ENCODE measurements around the gene RALGDS. TPM values are rescaled to one million over a fixed set of nuclear protein-coding genes. Genes with fewer than 3 reads are reported as not detected.
"Not testable (repeated sequence)": the region's sequence is repeated elsewhere in the genome, so short reads cannot be mapped to it uniquely, and the experiment has no call there.

RALGDS gene
- 10 to 100 TPM; 47.8 to 67.9 TPM for polyA plus RNA-seq

DNA sequence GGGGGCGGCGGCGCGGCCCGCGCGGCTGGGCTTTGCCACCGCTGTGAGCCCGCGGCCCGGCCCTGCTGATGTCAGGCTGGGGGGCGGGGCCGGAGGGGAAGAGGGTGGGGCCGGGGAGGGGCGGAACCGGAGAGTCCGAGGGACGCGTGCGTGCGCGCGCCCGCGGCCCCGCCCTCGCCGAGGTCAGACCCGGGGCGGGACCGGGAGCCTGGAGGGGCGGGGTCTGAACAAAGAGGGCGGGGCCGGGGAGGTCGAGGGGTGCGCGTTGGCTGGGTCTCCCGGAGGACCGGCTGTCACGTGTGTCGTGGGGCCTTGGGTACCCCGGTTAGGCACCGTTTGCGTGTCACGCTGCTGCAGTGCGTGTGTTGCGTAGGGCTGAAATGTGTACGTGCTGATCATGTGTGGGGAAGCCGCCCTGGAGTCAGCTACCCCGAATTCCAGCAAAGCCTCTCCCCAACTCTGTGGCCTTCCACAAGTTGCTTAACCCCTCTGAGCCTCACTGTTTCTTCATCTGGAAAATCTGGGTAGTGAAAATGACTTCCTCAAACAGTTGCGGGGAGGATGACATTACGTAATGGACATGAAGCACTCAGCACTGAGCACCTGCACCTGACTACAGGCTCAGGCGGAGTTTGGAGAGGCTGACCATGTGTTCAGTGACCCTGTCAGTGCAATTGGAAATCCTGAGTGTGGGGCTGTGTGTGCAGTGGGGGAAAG is at the start of gene RALGDS:
TSS of gene RALGDS (minus strand) at position 43 of the 717 bp plus-strand sequence. CDS start 86 bp downstream, outside the sequence.
- Histone ChIP-seq H3K27me3 (ENCODE audit: control insufficient read depth in 1 of 2, insufficient read depth in 2 of 2, low read length in 2 of 2) (no peaks in the 10 kb centered on the region), H3K4me1 (ENCODE audit: control insufficient read depth in 2 of 2, insufficient read depth in 2 of 2, low read length in 1 of 2) (peaks cover 13 to 44% of the 10 kb centered on the region in 2 donors), H3K9me3 (ENCODE audit: control insufficient read depth in 2 of 2, insufficient read depth in 1 of 2, low read depth in 1 of 2, low read length in 1 of 2) (no peaks in the 10 kb centered on the region), H3K4me3 (ENCODE audit: low read depth in 1 of 2, low read length in 2 of 2) (peak within 1 kb of the TSS; percentile 58 to 76), H3K36me3 (ENCODE audit: control insufficient read depth in 2 of 2, insufficient read depth in 2 of 2, low read length in 1 of 2) (no peaks in the 10 kb centered on the region), H3K27ac (ENCODE audit: low read depth in 2 of 2, low read length in 1 of 2) (peak within 1 kb of the TSS; percentile 94 to 99)
- 7 to 8% methylated on average over 39 to 53 of the region's 53 CpGs for WGBS, 2 donors

DNA sequence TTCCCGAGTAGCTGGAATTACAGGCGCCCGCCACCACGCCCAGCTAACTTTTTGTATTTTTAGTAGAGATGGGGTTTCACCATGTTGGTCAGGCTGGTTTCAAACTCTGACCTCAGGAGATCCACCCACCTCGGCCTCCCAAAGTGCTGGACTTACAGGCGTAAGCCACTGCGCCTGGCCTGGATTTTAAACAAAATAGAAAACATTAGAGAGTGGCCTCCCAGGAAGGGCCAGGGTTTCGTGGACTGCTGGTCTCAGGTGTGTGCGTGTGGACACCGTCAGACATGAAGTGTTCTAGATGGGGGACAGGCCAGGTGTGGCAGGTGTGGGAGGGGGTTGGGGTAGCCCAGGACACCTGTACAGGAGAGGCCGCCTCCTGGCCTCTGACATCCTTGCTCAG is 49.7 kb upstream of the RALGDS start:
- 90 to 96% methylated on average over 11 of the region's 11 CpGs for WGBS, 2 donors
- Histone ChIP-seq H3K27ac (ENCODE audit: low read depth in 2 of 2, low read length in 1 of 2) (no peak overlapping the region), H3K4me1 (ENCODE audit: control insufficient read depth in 2 of 2, insufficient read depth in 2 of 2, low read length in 1 of 2) (no peaks in the 10 kb centered on the region), H3K36me3 (ENCODE audit: control insufficient read depth in 2 of 2, insufficient read depth in 2 of 2, low read length in 1 of 2) (no peaks in the 10 kb centered on the region), H3K9me3 (ENCODE audit: control insufficient read depth in 2 of 2, insufficient read depth in 1 of 2, low read depth in 1 of 2, low read length in 1 of 2) (no peaks in the 10 kb centered on the region), H3K4me3 (ENCODE audit: low read depth in 1 of 2, low read length in 2 of 2) (no peak overlapping the region), H3K27me3 (ENCODE audit: control insufficient read depth in 1 of 2, insufficient read depth in 2 of 2, low read length in 2 of 2) (no peaks in the 10 kb centered on the region)

DNA sequence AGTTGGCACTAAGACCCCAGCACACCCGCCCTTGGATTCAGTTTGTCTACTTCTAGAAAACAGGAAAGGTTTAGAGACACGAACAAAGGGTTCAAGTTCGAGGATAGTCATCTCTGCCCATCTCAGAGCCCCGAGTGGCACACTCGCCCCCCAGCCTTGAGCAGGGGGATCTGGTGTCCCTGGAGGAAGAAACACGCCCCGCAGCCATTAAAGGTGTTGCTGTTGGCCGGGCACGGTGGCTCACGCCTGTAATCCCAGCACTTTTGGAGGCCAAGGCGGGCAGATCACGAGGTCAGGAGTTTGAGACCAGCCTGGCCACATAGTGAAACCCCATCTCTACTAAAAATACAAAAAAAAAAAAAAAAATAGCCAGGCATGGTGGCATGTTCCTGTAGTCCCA is 48.6 kb upstream of the RALGDS start:
- H3K9me3 ChIP-seq (ENCODE audit: control insufficient read depth in 2 of 2, insufficient read depth in 1 of 2, low read depth in 1 of 2, low read length in 1 of 2); H3K36me3 ChIP-seq (ENCODE audit: control insufficient read depth in 2 of 2, insufficient read depth in 2 of 2, low read length in 1 of 2); H3K4me1 ChIP-seq (ENCODE audit: control insufficient read depth in 2 of 2, insufficient read depth in 2 of 2, low read length in 1 of 2); H3K4me3 ChIP-seq (ENCODE audit: low read depth in 1 of 2, low read length in 2 of 2); H3K27ac ChIP-seq (ENCODE audit: low read depth in 2 of 2, low read length in 1 of 2); H3K27me3 ChIP-seq (ENCODE audit: control insufficient read depth in 1 of 2, insufficient read depth in 2 of 2, low read length in 2 of 2): not testable (repeated sequence)
- WGBS, 2 donors: 87 to 92% methylated on average over 12 of the region's 12 CpGs

DNA sequence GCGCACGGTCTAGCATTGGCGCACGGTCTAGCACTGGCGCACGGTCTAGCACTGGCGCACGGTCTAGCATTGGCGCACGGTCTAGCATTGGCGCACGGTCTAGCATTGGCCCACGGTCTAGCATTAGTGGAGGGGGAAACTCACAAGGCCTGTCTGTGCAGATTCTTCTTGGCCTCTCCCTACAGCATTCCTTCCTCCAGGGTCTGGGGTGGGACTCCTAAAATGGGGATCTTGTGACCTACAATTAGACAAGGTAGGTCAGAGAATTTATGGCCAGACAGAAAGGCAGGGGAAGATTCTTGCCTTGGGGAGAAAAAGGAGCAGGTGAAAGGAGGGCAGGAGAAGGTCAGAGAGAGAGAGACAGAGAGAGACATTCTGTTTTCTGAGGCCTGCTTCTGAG is 48.1 kb upstream of the RALGDS start:
- WGBS, 2 donors: 91 to 93% methylated on average over 13 of the region's 13 CpGs
- no peak overlapping the region for H3K4me3 ChIP-seq (ENCODE audit: low read depth in 1 of 2, low read length in 2 of 2)
- H3K27ac ChIP-seq (ENCODE audit: low read depth in 2 of 2, low read length in 1 of 2): no peak overlapping the region
- no peaks in the 10 kb centered on the region for H3K27me3 ChIP-seq (ENCODE audit: control insufficient read depth in 1 of 2, insufficient read depth in 2 of 2, low read length in 2 of 2)
- no peaks in the 10 kb centered on the region for H3K36me3 ChIP-seq (ENCODE audit: control insufficient read depth in 2 of 2, insufficient read depth in 2 of 2, low read length in 1 of 2)
- no peaks in the 10 kb centered on the region for H3K4me1 ChIP-seq (ENCODE audit: control insufficient read depth in 2 of 2, insufficient read depth in 2 of 2, low read length in 1 of 2)
- no peaks in the 10 kb centered on the region for H3K9me3 ChIP-seq (ENCODE audit: control insufficient read depth in 2 of 2, insufficient read depth in 1 of 2, low read depth in 1 of 2, low read length in 1 of 2)

DNA sequence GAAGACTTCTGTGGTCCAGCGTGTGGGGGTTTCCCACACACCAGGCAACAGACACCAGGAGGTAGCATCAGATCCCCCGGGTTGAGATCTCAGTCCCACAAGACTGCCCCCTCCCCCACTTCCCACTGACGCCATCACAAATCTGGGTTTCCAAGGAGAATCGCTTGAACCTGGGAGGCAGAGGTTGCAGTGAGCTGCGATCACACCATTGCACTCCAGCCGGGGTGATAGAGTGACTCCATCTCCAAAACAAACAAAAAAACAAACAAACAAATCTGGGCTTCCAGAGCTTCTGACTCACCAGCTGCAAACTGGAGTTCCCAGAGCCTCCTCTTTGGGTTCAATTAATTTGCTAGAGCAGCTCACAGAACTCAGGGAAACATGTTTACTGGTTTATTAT is 47.4 kb upstream of the RALGDS start:
- Histone ChIP-seq H3K9me3 (ENCODE audit: control insufficient read depth in 2 of 2, insufficient read depth in 1 of 2, low read depth in 1 of 2, low read length in 1 of 2) (no peaks in the 10 kb centered on the region), H3K27me3 (ENCODE audit: control insufficient read depth in 1 of 2, insufficient read depth in 2 of 2, low read length in 2 of 2) (no peaks in the 10 kb centered on the region), H3K4me3 (ENCODE audit: low read depth in 1 of 2, low read length in 2 of 2) (no peak overlapping the region), H3K4me1 (ENCODE audit: control insufficient read depth in 2 of 2, insufficient read depth in 2 of 2, low read length in 1 of 2) (peaks cover 0 to 1% of the 10 kb centered on the region in 2 donors), H3K27ac (ENCODE audit: low read depth in 2 of 2, low read length in 1 of 2) (no peak overlapping the region), H3K36me3 (ENCODE audit: control insufficient read depth in 2 of 2, insufficient read depth in 2 of 2, low read length in 1 of 2) (no peaks in the 10 kb centered on the region)
- 64 to 66% methylated on average over 6 of the region's 6 CpGs for WGBS, 2 donors

DNA sequence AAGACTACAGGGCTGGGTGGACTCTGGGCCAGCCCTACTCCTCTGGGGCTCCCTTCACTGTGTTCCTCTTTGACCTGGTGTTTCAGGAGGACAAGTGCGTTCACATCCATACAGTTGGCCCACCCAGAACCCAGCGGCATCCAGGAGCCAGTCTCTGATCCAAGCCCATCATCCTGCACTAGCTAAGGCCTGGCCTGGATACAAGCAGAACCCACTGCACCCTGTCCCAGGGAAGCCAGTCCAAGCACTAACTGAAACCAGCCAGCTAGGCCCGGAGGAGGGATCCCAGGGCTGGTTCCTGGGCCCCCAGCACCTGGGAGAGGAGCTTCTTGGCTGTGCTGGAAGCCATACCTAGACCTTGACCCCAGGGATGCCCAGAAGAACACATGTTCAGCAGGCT is 46.7 kb upstream of the RALGDS start:
- peaks cover 0 to 8% of the 10 kb centered on the region in 2 donors for H3K4me1 ChIP-seq (ENCODE audit: control insufficient read depth in 2 of 2, insufficient read depth in 2 of 2, low read length in 1 of 2)
- no peaks in the 10 kb centered on the region for H3K9me3 ChIP-seq (ENCODE audit: control insufficient read depth in 2 of 2, insufficient read depth in 1 of 2, low read depth in 1 of 2, low read length in 1 of 2)
- H3K27ac ChIP-seq (ENCODE audit: low read depth in 2 of 2, low read length in 1 of 2): no peak overlapping the region
- no peaks in the 10 kb centered on the region for H3K27me3 ChIP-seq (ENCODE audit: control insufficient read depth in 1 of 2, insufficient read depth in 2 of 2, low read length in 2 of 2)
- 87 to 91% methylated on average over 3 of the region's 3 CpGs for WGBS, 2 donors
- H3K4me3 ChIP-seq (ENCODE audit: low read depth in 1 of 2, low read length in 2 of 2): no peak overlapping the region
- no peaks in the 10 kb centered on the region for H3K36me3 ChIP-seq (ENCODE audit: control insufficient read depth in 2 of 2, insufficient read depth in 2 of 2, low read length in 1 of 2)

DNA sequence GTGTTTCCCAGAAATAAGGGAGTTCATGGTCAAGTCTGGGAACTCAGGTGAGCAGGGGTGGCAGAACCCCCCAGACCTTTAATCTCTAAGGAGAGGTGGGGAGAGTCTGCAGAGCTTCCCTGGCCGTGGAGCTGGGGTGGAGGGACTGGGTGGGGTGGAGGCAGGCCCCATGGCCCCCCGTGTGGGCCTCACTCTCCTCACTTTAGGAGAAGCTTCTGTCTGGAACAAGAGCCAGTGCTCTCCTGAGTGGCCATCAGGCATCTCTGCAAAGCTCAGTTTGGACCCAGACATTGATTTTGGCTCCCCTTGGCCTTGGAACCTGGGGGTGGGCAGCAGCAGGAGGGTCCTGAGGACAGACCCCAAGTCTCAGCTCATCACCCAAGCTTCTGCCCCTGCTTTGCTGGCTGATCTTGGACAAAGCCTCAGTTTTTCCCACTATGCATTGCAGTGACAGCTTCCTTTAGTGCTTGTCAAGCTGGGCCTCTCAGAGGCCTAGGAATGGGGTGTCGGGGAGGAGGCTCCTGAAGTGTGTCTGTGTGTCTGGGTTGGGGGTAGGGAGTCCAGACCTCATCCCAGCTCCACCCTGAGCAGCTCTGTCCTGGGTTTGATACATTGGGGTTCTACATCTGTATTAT is 46.2 kb upstream of the RALGDS start:
- Histone ChIP-seq H3K4me1 (ENCODE audit: control insufficient read depth in 2 of 2, insufficient read depth in 2 of 2, low read length in 1 of 2) (peaks cover 0 to 9% of the 10 kb centered on the region in 2 donors), H3K9me3 (ENCODE audit: control insufficient read depth in 2 of 2, insufficient read depth in 1 of 2, low read depth in 1 of 2, low read length in 1 of 2) (no peaks in the 10 kb centered on the region), H3K4me3 (ENCODE audit: low read depth in 1 of 2, low read length in 2 of 2) (no peak overlapping the region), H3K27me3 (ENCODE audit: control insufficient read depth in 1 of 2, insufficient read depth in 2 of 2, low read length in 2 of 2) (no peaks in the 10 kb centered on the region), H3K27ac (ENCODE audit: low read depth in 2 of 2, low read length in 1 of 2) (no peak overlapping the region), H3K36me3 (ENCODE audit: control insufficient read depth in 2 of 2, insufficient read depth in 2 of 2, low read length in 1 of 2) (no peaks in the 10 kb centered on the region)
- 81 to 86% methylated on average over 3 of the region's 3 CpGs for WGBS, 2 donors

DNA sequence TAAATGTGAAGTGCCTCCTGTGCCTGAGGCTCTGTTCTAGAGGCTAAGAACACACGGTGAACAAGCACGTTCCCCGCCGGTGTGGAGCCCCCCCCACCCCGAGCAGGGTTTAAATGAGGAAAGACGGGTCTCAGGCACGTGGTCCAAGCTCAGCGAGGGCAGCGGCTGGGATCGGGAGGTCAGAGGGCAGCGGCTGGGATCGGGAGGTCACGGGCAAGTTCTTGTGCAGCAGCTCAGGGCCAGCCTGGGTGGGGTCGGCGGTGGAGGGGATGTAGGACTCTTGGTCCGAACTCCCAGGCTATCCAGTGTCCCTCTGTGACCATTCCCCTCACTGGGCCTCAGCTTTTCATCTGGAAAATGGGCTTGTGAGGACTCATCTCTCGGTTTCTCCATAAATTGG is 45.4 kb upstream of the RALGDS start:
- H3K9me3 ChIP-seq (ENCODE audit: control insufficient read depth in 2 of 2, insufficient read depth in 1 of 2, low read depth in 1 of 2, low read length in 1 of 2): no peaks in the 10 kb centered on the region
- H3K4me3 ChIP-seq (ENCODE audit: low read depth in 1 of 2, low read length in 2 of 2): no peak overlapping the region
- no peaks in the 10 kb centered on the region for H3K27me3 ChIP-seq (ENCODE audit: control insufficient read depth in 1 of 2, insufficient read depth in 2 of 2, low read length in 2 of 2)
- 76 to 80% methylated on average over 17 of the region's 17 CpGs for WGBS, 2 donors
- no peaks in the 10 kb centered on the region for H3K36me3 ChIP-seq (ENCODE audit: control insufficient read depth in 2 of 2, insufficient read depth in 2 of 2, low read length in 1 of 2)
- H3K4me1 ChIP-seq (ENCODE audit: control insufficient read depth in 2 of 2, insufficient read depth in 2 of 2, low read length in 1 of 2): peaks cover 0 to 9% of the 10 kb centered on the region in 2 donors
- no peak overlapping the region for H3K27ac ChIP-seq (ENCODE audit: low read depth in 2 of 2, low read length in 1 of 2)

DNA sequence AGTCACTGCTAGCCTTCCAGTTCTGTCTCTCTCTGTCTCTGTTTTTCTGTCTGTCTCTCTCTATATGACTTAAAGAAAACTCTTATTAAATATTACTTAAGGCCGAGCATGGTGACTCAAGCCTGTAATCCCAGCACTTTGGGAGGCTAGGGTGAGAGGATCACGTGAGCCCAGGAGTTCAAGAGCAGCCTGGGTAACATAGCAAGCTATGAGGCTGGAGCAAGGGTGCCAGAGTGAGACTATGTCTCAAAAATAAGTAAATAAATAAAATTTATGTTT is 44.4 kb upstream of the RALGDS start:
- no peaks in the 10 kb centered on the region for H3K9me3 ChIP-seq (ENCODE audit: control insufficient read depth in 2 of 2, insufficient read depth in 1 of 2, low read depth in 1 of 2, low read length in 1 of 2)
- H3K27me3 ChIP-seq (ENCODE audit: control insufficient read depth in 1 of 2, insufficient read depth in 2 of 2, low read length in 2 of 2): no peaks in the 10 kb centered on the region
- no peaks in the 10 kb centered on the region for H3K36me3 ChIP-seq (ENCODE audit: control insufficient read depth in 2 of 2, insufficient read depth in 2 of 2, low read length in 1 of 2)
- no peak overlapping the region for H3K4me3 ChIP-seq (ENCODE audit: low read depth in 1 of 2, low read length in 2 of 2)
- peaks cover 0 to 9% of the 10 kb centered on the region in 2 donors for H3K4me1 ChIP-seq (ENCODE audit: control insufficient read depth in 2 of 2, insufficient read depth in 2 of 2, low read length in 1 of 2)
- WGBS, 2 donors: 86 to 91% methylated on average over 2 of the region's 2 CpGs
- no peak overlapping the region for H3K27ac ChIP-seq (ENCODE audit: low read depth in 2 of 2, low read length in 1 of 2)

DNA sequence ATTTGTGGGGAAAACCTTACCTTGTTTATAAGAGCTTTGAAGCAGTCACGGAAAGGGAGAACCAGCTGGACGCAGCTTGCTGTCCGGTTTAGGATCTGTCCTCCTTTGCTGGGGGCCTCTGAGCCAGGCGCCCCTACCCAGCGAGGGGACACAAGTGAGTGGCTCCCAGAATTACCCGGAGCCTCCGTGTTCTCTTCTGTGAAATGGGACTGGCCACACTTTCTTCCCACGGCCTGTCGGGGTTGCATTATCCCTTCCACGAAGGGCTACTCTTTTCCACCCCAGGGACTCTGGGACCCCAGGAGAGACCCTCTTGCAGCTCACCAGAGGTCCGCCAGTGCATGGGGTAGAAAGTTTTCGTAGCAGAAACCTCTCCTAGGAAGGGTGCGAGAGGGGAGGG is 43.2 kb upstream of the RALGDS start:
- Histone ChIP-seq H3K27me3 (ENCODE audit: control insufficient read depth in 1 of 2, insufficient read depth in 2 of 2, low read length in 2 of 2) (no peaks in the 10 kb centered on the region), H3K9me3 (ENCODE audit: control insufficient read depth in 2 of 2, insufficient read depth in 1 of 2, low read depth in 1 of 2, low read length in 1 of 2) (no peaks in the 10 kb centered on the region), H3K4me1 (ENCODE audit: control insufficient read depth in 2 of 2, insufficient read depth in 2 of 2, low read length in 1 of 2) (peaks cover 0 to 9% of the 10 kb centered on the region in 2 donors), H3K36me3 (ENCODE audit: control insufficient read depth in 2 of 2, insufficient read depth in 2 of 2, low read length in 1 of 2) (no peaks in the 10 kb centered on the region), H3K27ac (ENCODE audit: low read depth in 2 of 2, low read length in 1 of 2) (no peak overlapping the region), H3K4me3 (ENCODE audit: low read depth in 1 of 2, low read length in 2 of 2) (peak overlapping the region; percentile 68 to 73)
- 65 to 76% methylated on average over 13 of the region's 13 CpGs for WGBS, 2 donors
